ENCODE measurements around the gene TM9SF1. TPM values are rescaled to one million over a fixed set of nuclear protein-coding genes. Genes with fewer than 3 reads are reported as not detected.

TM9SF1 gene
- total and polyA plus RNA-seq, 2 of the 13 experiments (the other 11 are each of a cell fraction or from before 2014, with no cell fraction given), result 83.2 to 110 TPM

DNA sequence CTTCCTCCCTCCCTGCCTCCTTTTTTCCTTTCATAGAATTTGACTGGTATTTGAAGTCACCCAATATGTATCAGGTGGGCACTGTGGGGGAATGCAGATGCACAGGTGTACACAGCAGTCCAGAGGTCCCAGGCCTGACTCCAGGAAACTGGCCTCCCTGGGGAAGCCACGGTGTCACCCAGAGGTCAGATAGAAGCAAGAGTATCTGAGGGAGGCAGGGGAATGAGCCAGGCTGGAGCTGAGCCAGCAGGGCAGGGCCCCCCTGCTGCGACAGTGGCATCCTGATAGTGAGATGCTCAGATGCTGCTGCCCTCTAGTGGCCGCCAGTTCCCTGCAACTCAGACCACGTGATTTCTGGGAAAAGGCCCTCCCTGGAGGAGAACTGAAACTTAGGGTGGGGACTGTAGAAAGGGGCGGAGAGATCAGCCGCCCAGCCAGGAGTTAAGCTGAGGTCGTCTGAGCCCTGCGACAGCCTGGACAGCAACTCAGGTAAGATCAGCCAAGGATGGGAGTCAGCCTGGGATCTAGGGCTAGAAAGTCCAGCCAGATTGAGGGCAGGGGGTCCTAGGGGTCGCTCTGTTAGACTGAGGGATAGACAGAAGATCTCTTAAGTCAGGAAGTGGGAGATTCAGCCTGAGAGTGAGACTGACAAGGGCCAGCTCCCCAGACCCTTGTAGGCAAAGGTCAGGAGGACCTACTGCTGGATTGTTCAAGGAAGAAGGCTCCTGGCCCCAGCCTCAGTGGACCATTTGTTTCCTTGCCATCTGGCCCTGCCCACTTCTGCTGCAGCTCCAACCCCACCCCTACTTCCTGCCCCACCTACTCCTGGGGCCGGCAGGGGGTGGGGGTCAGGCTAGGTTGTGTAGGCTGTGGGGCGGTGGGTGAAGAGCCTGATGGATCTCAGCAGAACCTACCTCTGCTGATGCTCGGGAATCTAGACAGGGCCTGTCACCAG lies 34.1 kb downstream of the TM9SF1 start, which contains the start of gene IRF9 (continued):
- TF ChIP-seq ZNF280D (CRISPR knock-in tag; IDR thresholded peaks at IDR 0.05) (peak; percentile 97), FOSL1 (CRISPR knock-in tag; IDR thresholded peaks at IDR 0.05; ENCODE audit: borderline replicate concordance) (no peak; the same call in 1 of the 2 replicates), ZFP1 (CRISPR knock-in tag; IDR thresholded peaks at IDR 0.05) (peak; percentile 99), HMGXB4 (CRISPR knock-in tag; IDR thresholded peaks at IDR 0.05; ENCODE audit: borderline replicate concordance in 1 of 2, low read depth in 1 of 2) (peak; percentile 96 to 100), ZFP90 (CRISPR knock-in tag; IDR thresholded peaks at IDR 0.05; ENCODE audit: borderline replicate concordance) (peak; percentile 97; the same call in 1 of the 2 replicates), ZKSCAN8 (CRISPR knock-in tag; IDR thresholded peaks at IDR 0.05; ENCODE audit: borderline replicate concordance) (peak; percentile 99), PHF20 (CRISPR knock-in tag; IDR thresholded peaks at IDR 0.05) (peak; percentile 84), SETDB1 (CRISPR knock-in tag; IDR thresholded peaks at IDR 0.05; ENCODE audit: borderline replicate concordance) (no peak), NR2C2 (CRISPR knock-in tag; IDR thresholded peaks at IDR 0.05; ENCODE audit: borderline replicate concordance) (peak; percentile 87), ZNF510 (CRISPR knock-in tag; IDR thresholded peaks at IDR 0.05; ENCODE audit: low read depth) (no peak), SMARCE1 (IDR thresholded peaks at IDR 0.05; ENCODE audit: borderline replicate concordance) (no peak), RFX1 (IDR thresholded peaks at IDR 0.05) (no peak), ZFP36L1 (CRISPR knock-in tag; IDR thresholded peaks at IDR 0.05) (peak; percentile 100), PRPF4 (IDR thresholded peaks at IDR 0.05; ENCODE audit: low read depth, low read length, poor library complexity, severe bottlenecking) (peak; percentile 24)
- TF ChIP-seq, protein P1, sequence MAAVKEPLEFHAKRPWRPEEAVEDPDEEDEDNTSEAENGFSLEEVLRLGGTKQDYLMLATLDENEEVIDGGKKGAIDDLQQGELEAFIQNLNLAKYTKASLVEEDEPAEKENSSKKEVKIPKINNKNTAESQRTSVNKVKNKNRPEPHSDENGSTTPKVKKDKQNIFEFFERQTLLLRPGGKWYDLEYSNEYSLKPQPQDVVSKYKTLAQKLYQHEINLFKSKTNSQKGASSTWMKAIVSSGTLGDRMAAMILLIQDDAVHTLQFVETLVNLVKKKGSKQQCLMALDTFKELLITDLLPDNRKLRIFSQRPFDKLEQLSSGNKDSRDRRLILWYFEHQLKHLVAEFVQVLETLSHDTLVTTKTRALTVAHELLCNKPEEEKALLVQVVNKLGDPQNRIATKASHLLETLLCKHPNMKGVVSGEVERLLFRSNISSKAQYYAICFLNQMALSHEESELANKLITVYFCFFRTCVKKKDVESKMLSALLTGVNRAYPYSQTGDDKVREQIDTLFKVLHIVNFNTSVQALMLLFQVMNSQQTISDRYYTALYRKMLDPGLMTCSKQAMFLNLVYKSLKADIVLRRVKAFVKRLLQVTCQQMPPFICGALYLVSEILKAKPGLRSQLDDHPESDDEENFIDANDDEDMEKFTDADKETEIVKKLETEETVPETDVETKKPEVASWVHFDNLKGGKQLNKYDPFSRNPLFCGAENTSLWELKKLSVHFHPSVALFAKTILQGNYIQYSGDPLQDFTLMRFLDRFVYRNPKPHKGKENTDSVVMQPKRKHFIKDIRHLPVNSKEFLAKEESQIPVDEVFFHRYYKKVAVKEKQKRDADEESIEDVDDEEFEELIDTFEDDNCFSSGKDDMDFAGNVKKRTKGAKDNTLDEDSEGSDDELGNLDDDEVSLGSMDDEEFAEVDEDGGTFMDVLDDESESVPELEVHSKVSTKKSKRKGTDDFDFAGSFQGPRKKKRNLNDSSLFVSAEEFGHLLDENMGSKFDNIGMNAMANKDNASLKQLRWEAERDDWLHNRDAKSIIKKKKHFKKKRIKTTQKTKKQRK (IDR thresholded peaks at IDR 0.05; ENCODE audit: low read length), result no peak
